GM21529 (cell line): ENCODE results near the gene PPP1R9A.

Experiments used
- ATAC-seq: cut with Tn5 transposase; IDR thresholded peaks from one replicate; pipeline ENCODE4 v1.9.1; 2021; ENCODE audit not compliant: unreplicated experiment

The PPP1R9A gene

DNA sequence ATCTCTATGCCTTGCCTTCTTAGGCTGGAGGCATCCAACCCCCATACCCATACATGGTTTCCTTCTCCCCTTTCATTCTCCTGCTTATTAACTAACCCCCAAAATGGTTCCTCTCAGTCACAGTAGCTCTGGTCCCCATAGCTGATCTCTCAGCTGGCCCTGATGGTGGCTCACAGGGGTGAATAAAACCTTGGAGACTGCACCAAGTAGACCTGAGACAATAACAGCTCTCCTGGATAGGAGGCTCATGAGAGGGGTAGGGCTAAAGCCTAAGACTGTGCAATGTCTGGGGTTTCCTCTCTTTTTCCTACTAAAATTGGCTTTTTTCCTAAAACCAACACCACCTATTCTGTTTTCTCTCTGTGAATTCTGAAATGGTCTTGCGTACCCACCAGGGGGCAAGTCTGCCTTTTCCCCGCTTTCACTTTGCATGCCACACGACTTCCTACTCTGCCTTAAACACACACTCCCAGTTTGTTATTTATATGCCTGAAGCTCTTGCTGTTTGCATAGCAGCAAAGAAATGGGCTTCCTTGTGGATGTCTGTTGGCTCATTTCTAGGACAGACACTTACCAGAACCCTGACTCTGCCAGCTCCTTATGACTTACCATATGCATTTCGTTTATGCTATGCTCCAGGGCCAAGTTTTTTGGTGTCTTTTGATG is 435.4 kb downstream of the PPP1R9A start:
- ATAC-seq = no peak
